A549 (cell line): ENCODE measurements around the gene OR10G8.

ENCODE experiments used
- CBX2 ChIP-seq: fragments of 200-600 bp; sonication (generic); IDR thresholded peaks from 2 replicates; pipeline ENCODE4 v1.6.1; 2016; ENCODE audit warnings: low read depth, mild to moderate bottlenecking, borderline replicate concordance
- EP300 ChIP-seq, 2 experiments: fragments of >200 bp; sonication (Bioruptor Twin); formaldehyde crosslinking; IDR thresholded peaks; 2 replicates in 1 of 2; 3 replicates in 1 of 2; pipeline ENCODE4 v1.6.1; 2016 to 2017
- MAFK ChIP-seq: fragments of 450-650 bp; IDR thresholded peaks from 2 replicates; pipeline ENCODE4 v1.6.1; 2014; ENCODE audit not compliant: partially characterized antibody
- POLR2A ChIP-seq: IDR thresholded peaks from 2 replicates; pipeline ENCODE4 v1.6.1; 2012; ENCODE audit warnings: mild to moderate bottlenecking, low read length
- RNF2 ChIP-seq: fragments of 200-600 bp; sonication (generic); IDR thresholded peaks from 2 replicates; pipeline ENCODE4 v1.6.1; 2016; ENCODE audit warnings: low read depth, mild to moderate bottlenecking, antibody characterized with exemption, moderate library complexity, borderline replicate concordance
- TP53 ChIP-seq: fragments of 250-450 bp; sonication (Bioruptor Pico); IDR thresholded peaks from 2 replicates; pipeline ENCODE4 v1.5.0; 2021; ENCODE audit warnings: mild to moderate bottlenecking, moderate library complexity
- ZSCAN20 ChIP-seq: fragments of 250-450 bp; sonication (Bioruptor Pico); IDR thresholded peaks from 2 replicates; pipeline ENCODE4 v1.8.0; 2022; ENCODE audit warnings: mild to moderate bottlenecking, moderate library complexity
- TF ChIP-seq, protein P1 (sequence below): fragments of >200 bp; sonication (Bioruptor Twin); formaldehyde crosslinking; IDR thresholded peaks from 3 replicates; pipeline ENCODE4 v1.5.1; 2016
- TF ChIP-seq, protein P2 (sequence below): fragments of 200-600 bp; sonication (generic); IDR thresholded peaks from 2 replicates; pipeline ENCODE4 v1.6.1; 2016; ENCODE audit warnings: antibody characterized with exemption, mild to moderate bottlenecking, moderate library complexity
- TF ChIP-seq, protein P3 (sequence below): fragments of 150-350 bp; IDR thresholded peaks from 2 replicates; pipeline ENCODE4 v1.6.1; 2014; ENCODE audit warnings: low read depth, mild to moderate bottlenecking, low read length

DNA sequence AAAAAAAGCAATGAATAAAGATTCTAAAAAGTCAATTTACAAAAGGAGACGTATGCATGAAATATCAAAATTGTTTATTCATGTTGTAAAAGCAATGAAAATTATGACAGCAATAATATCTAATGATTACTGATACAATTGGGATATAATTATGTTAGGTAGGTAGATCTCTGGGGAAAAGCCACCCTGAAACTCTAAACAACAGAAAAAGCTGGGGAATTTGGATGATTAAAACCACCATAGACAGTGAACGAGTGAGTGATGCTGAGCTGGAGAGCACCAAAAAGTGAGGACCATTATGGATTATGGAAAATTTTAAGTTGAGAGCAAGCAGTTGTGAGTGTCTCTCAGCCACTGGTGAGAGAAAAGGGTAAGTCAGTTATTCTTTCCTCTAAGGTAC lies at the start of gene OR10G8:
- TF ChIP-seq TP53 (CRISPR knock-in tag) (no peak), EP300 (IDR thresholded peaks at IDR 0.05) (no peak), RNF2 (no peak), ZSCAN20 (CRISPR knock-in tag) (no peak), MAFK (no peak), CBX2 (no peak), POLR2A (no peak)
- TF ChIP-seq, protein P1, sequence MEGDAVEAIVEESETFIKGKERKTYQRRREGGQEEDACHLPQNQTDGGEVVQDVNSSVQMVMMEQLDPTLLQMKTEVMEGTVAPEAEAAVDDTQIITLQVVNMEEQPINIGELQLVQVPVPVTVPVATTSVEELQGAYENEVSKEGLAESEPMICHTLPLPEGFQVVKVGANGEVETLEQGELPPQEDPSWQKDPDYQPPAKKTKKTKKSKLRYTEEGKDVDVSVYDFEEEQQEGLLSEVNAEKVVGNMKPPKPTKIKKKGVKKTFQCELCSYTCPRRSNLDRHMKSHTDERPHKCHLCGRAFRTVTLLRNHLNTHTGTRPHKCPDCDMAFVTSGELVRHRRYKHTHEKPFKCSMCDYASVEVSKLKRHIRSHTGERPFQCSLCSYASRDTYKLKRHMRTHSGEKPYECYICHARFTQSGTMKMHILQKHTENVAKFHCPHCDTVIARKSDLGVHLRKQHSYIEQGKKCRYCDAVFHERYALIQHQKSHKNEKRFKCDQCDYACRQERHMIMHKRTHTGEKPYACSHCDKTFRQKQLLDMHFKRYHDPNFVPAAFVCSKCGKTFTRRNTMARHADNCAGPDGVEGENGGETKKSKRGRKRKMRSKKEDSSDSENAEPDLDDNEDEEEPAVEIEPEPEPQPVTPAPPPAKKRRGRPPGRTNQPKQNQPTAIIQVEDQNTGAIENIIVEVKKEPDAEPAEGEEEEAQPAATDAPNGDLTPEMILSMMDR: no peak
- TF ChIP-seq, protein P2, sequence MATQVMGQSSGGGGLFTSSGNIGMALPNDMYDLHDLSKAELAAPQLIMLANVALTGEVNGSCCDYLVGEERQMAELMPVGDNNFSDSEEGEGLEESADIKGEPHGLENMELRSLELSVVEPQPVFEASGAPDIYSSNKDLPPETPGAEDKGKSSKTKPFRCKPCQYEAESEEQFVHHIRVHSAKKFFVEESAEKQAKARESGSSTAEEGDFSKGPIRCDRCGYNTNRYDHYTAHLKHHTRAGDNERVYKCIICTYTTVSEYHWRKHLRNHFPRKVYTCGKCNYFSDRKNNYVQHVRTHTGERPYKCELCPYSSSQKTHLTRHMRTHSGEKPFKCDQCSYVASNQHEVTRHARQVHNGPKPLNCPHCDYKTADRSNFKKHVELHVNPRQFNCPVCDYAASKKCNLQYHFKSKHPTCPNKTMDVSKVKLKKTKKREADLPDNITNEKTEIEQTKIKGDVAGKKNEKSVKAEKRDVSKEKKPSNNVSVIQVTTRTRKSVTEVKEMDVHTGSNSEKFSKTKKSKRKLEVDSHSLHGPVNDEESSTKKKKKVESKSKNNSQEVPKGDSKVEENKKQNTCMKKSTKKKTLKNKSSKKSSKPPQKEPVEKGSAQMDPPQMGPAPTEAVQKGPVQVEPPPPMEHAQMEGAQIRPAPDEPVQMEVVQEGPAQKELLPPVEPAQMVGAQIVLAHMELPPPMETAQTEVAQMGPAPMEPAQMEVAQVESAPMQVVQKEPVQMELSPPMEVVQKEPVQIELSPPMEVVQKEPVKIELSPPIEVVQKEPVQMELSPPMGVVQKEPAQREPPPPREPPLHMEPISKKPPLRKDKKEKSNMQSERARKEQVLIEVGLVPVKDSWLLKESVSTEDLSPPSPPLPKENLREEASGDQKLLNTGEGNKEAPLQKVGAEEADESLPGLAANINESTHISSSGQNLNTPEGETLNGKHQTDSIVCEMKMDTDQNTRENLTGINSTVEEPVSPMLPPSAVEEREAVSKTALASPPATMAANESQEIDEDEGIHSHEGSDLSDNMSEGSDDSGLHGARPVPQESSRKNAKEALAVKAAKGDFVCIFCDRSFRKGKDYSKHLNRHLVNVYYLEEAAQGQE: no peak
- TF ChIP-seq, protein P3, sequence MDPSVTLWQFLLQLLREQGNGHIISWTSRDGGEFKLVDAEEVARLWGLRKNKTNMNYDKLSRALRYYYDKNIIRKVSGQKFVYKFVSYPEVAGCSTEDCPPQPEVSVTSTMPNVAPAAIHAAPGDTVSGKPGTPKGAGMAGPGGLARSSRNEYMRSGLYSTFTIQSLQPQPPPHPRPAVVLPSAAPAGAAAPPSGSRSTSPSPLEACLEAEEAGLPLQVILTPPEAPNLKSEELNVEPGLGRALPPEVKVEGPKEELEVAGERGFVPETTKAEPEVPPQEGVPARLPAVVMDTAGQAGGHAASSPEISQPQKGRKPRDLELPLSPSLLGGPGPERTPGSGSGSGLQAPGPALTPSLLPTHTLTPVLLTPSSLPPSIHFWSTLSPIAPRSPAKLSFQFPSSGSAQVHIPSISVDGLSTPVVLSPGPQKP: no peak
